NCI-H1417 (cell line): ENCODE data around the gene RPP21.

ENCODE experiments used
- DNase-seq, 3 experiments: peaks; one replicate each; lab custom pipeline; 2025; lab: John Stamatoyannopoulos, UW

The RPP21 gene

DNA sequence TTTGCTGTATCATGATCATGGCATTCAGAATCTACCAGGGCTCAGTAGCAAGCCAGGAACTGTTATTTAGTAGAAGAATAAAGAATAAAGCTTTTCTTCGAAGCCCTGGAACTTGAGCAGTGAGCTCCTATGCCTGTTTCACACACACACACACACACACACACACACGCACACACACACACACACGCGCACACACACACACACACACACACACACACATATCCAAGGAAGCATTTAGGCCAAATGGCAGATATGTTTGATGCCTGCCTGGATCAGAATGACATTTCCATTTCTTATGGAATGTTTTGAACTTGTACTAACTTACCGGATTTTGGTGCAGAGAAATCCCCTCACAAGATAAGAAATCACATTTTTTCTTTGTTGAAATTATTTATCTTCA, 35.5 kb downstream of the RPP21 start:
- DNase-seq, result no peak

DNA sequence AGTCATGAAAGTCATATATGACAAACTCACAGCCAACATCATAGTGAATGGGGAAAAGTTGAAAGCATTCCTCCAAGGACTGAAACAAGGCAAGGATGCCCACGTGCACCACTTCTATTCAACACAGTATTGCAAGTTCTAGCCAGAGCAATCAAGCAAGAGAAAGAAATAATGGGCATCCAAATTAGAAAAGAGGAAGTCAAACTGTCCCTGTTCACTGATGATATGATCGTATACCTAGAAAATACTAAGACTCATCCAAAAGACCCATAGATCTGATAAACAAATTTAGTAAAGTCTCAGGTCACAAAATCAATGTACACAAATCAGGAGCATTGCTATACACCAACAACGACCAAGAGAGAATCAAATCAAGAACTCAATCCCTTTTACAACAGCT, 41.2 kb downstream of the RPP21 start:
- DNase-seq, result no peak

DNA sequence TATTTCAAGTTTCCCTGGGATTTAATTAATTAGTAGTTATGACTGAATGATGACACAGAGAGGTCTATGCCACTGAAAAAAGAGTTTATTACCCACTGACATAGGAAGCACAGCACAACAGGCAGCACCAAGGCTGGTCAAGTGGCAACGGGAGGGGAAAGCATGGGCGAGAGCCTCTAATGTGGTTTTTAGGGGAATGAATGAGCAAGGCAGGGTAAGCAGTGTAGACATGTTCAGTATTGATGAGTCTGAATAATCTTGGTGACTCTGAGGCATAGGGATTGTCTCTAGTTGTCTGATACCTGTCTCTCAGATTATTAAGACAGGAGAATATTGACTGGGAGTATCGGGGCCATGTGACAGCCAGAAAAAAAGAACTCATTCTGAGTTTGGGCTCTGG, 46.3 kb downstream of the RPP21 start:
- no peak for DNase-seq

DNA sequence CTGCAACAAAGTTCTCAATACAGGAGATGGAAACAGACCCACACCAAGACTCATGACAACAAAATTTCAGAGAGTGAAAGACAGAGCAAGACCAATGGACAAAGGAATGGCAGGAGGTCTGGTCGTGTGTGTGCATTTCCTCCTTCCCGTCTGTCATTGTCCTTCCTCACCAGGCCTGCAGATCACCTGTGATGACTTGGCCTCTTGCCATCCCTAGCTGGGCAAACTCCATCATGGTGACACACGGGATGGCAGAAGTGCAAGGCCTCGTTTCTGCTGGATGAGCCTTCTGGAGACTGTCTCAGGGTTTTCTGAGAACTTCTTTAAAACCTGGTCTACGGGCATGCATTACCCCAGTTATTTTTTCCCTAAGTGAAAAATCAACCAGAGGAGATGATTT, 49.2 kb downstream of the RPP21 start:
- peak in 2 of 3 experiments; percentile 23 to 70 for DNase-seq
